Islet of Langerhans (tissue), 1 donor: Measurements from ENCODE around the gene DIS3L.
"Not testable (repeated sequence)": the region's sequence is repeated elsewhere in the genome, so short reads cannot be mapped to it uniquely, and the experiment has no call there.

Experiments
- FAIRE-seq: peaks from one replicate; lab custom pipeline; 2011; peaks lifted over from hg19 to GRCh38; lab: Jason Lieb, UNC

DIS3L gene

DNA sequence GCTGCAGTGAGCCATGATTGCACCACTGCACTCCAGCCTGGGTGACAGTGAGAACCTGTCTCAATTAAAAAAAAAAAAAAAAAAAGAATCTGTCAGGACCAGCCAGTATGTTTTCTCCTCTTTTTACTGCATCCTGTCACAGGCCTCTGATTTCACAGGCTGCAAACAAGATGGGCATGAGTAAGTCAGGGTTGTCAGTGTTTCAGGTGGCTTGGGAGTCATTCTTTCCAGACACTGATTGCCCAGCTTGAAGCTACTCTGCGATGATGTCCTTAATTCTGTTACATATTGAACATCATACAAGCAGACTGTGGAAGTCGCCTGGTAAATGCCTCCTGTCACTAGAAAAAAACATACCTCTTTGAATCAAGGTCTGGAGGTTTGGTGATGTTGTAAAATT lies 18.8 kb downstream of the DIS3L start:
- no peak for FAIRE-seq

GRCh38 chr15:66323312-66323928 lies 30.1 kb downstream of the DIS3L start:
- FAIRE-seq = no peak

DNA sequence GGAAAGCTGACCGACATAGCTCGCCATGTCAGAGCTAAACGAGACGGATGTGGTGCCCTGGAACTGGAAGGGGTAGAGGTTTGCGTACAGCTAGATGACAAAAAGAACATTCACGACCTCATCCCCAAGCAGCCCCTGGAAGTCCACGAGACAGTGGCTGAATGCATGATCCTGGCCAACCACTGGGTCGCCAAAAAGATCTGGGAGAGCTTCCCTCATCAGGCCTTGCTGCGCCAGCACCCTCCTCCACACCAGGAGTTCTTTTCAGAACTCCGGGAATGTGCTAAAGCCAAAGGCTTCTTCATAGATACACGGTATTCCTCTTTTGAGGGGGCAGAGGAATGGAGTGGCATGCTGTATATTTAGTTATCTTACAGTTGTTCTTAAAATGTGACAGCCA lies 32.7 kb downstream of the DIS3L start:
- no peak for FAIRE-seq

DNA sequence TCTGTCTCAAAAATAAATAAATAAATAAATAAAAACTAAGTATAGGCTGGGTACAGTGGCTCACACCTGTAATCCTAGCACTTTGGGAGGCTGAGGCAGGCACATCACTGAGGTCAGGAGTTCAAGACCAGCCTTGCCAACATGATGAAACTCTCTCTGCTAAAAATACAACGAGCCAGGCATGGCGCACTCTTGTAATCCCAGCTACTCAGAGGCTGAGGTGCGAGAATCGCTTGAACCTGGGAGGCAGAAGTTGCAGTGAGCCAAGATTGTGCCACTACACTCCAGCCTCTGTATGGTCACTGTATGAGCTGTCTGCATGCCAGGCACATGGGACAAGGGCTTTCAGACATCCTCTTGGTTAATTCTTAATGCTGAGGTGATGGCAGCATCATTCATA lies 34.4 kb downstream of the DIS3L start:
- no peak for FAIRE-seq

GRCh38 chr15:66328771-66329170 lies 35.4 kb downstream of the DIS3L start:
- FAIRE-seq = no peak

- not testable (repeated sequence) for FAIRE-seq
These were observed 55.2 kb downstream of the DIS3L start for GRCh38 chr15:66348530-66348929.

DNA sequence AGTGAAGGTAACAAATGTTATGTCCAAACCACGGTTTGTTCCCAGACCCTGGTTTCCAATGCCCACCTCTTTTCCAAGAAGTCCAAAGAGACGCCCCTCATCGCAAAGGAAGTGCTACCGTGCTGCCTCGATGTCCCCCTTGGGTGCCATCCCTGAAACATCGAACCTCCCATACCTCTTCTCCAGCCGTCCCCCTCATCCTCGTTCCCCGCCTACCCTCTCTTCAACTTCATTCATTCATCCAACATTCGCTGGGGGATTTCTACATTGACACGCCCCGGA lies 62.6 kb downstream of the DIS3L start:
- FAIRE-seq = no peak

DNA sequence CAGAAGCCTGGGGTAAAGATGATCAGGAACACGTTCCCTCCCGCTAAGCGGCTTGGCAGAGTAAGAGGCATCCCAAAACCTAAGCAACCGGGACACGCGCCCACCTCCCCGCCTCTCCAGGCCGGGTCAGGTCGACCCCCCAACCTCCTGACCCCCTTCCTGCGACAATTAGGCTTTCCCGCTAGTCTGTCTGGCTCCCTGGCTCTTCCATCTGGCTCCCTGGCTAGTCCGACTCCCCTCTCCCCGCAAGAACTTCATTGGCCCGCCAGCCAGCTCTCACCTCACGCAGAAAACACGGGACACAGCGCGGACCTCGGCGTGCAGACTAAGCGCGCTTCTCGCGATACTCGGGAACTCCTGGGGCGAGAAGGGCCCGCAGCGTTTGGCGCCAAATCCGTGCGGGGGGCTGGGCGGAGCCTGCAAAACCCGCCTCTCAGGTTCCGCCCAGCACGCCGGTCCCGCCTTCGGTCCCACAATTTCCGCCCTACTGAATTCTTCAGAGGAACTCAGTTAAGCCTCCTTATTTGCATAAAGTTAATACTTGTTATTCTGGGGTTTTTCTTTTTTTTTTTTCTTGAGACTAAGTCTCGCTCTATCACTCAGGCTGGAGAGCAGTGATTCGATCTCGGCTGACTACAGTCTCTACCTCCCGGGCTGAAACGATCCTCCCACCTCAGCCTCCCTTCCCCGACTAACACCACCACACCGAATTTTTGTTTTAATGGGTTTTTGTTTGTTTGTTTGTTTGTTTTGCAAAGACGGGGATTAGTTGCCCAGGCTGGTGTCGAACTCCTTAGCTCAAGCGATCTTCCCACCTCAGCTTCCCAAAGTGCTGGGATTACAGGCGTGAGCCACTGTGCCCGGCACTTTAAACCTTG lies 63.2 kb downstream of the DIS3L start, which contains the start of gene TIPIN:
Gene TIPIN, minus strand, starts transcription at position 327 of the 878 bp plus-strand sequence. CDS start 3,738 bp downstream, outside the sequence.
- no peak for FAIRE-seq

DNA sequence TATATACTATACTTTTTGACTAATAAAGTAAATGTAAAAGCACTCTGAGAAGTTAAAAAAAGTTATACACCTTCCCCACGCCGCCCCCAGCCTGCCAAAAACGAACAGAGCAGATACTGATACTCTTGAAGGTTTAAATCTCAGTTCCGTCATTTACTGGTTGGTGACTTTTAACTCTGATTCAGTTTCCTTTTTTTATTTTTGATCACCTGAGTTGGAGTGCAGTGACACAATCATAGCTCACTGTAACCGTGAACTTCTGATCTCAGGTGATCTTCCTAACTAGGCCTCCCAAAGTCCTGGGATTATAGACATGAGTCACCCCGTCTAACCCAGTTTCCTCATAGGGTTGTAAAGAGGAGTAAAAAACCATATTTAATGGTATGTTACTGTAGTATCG lies 66.4 kb downstream of the DIS3L start:
- no peak for FAIRE-seq

- not testable (repeated sequence) for FAIRE-seq
These were observed 68.5 kb downstream of the DIS3L start for GRCh38 chr15:66361745-66362460.

DNA sequence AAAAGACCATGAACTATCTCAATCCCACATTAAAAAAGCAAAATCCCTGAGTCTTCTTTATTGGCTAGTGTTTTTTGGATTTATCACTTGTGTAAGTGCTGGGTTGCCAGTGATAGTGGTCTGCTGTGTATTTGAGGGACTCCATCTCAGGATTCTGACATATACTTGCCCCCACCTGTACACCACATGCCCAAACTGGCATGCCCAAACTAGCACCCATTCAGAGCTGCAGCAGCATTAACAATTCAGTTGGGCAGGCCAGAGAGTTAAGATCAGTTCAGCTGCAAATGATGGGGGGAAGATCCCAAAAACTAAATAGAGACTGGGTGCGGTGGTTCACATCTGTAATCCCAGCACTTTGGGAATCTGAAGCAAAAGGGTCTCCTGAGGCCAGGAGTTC lies 69.4 kb downstream of the DIS3L start:
- no peak for FAIRE-seq

- no peak for FAIRE-seq
These were observed 71.7 kb downstream of the DIS3L start for GRCh38 chr15:66364944-66365528.

GRCh38 chr15:66369773-66370651 lies 76.6 kb downstream of the DIS3L start:
- FAIRE-seq = no peak

- FAIRE-seq = no peak
These were observed 80.8 kb downstream of the DIS3L start for GRCh38 chr15:66374179-66374578.

- no peak for FAIRE-seq
These were observed 85.6 kb downstream of the DIS3L start for GRCh38 chr15:66378814-66379430.

- not testable (repeated sequence) for FAIRE-seq
These were observed 88.0 kb downstream of the DIS3L start for GRCh38 chr15:66381376-66381775.
